Measurements from ENCODE around the gene HIVEP2. TPM values are rescaled to one million over a fixed set of nuclear protein-coding genes. Genes with fewer than 3 reads are reported as not detected.
A peak's percentile ranks its signal among the peaks of the same experiment; 100 is the strongest.

The HIVEP2 gene
- total and polyA plus RNA-seq, 2 of the 4 experiments (the other 2 are of a cell fraction): 4.3 to 11.3 TPM

GRCh38 chr6:142874676-142875075 is 70.3 kb downstream of the HIVEP2 start:
- no peak overlapping the region for H3K4me2 ChIP-seq (ENCODE audit: low read depth, low read length)
- no peaks in the 10 kb centered on the region for H3K9me3 ChIP-seq (ENCODE audit: control insufficient read depth, insufficient read depth, low read length)
- no peak overlapping the region for H4K8ac ChIP-seq (ENCODE audit: low read depth in 2 of 2, low read length in 2 of 2)
- DNase-seq (no peak), ATAC-seq (ENCODE audit: low read depth) (peak; percentile 27; the same call in 1 of the 2 replicates)
- ChIA-PET POLR2A (ENCODE audit: unreplicated experiment) (no interaction called here), CTCF (no interaction called here)
- intact Hi-C loops (cut with micrococcal nuclease): no loop called here
- no peak overlapping the region for H2AFZ ChIP-seq (replicated peaks; ENCODE audit: low read length, poor library complexity)
- H3K56ac ChIP-seq (ENCODE audit: extremely low read depth, insufficient read depth, low read length): no peak overlapping the region
- H4K5ac ChIP-seq (ENCODE audit: low read depth, low read length): no peak overlapping the region
- H3K18ac ChIP-seq (ENCODE audit: low read depth, low read length): no peak overlapping the region
- H2BK20ac ChIP-seq (ENCODE audit: low read depth, low read length): no peak overlapping the region
- no TSS peak for BruUV-seq (replicated peaks)
- TF ChIP-seq MAZ (IDR thresholded peaks at IDR 0.05; ENCODE audit: borderline replicate concordance, low read depth, low read length): no peak
- TF ChIP-seq RCOR1 (IDR thresholded peaks at IDR 0.05; ENCODE audit: insufficient replicate concordance, low read length): no peak
- no peak for TF ChIP-seq NFE2L2 (IDR thresholded peaks at IDR 0.05; ENCODE audit: low read depth, low read length)
- TF ChIP-seq RFX5 (IDR thresholded peaks at IDR 0.05; ENCODE audit: low read depth, low read length): no peak
- no peak for TF ChIP-seq BHLHE40 (IDR thresholded peaks at IDR 0.05; ENCODE audit: low read depth, low read length)
- no peak overlapping the region for H2AK9ac ChIP-seq (replicated peaks; ENCODE audit: low read depth, low read length, poor library complexity)
- no peak overlapping the region for H4K91ac ChIP-seq (ENCODE audit: insufficient read depth, low read depth, low read length)
- peaks cover 32 to 78% of the 10 kb centered on the region in 2 experiments for H3K79me1 ChIP-seq (ENCODE audit: low read depth in 1 of 2, low read length in 2 of 2)
- H4K20me1 ChIP-seq (ENCODE audit: insufficient read depth, low read length): no peaks in the 10 kb centered on the region
- H3K14ac ChIP-seq (replicated peaks; ENCODE audit: low read depth, low read length): no peak overlapping the region
- no peak overlapping the region for H3K23ac ChIP-seq (ENCODE audit: low read depth, low read length)
- H2BK5ac ChIP-seq (ENCODE audit: low read depth, low read length, poor library complexity, severe bottlenecking): no peak overlapping the region
- no peaks in the 10 kb centered on the region for H3K27me3 ChIP-seq (ENCODE audit: control insufficient read depth, insufficient read depth, low read length)
- no peaks in the 10 kb centered on the region for H3K36me3 ChIP-seq (ENCODE audit: control insufficient read depth, insufficient read depth, low read length)
- H2BK120ac ChIP-seq (ENCODE audit: low read depth, low read length): no peak overlapping the region
- no peak overlapping the region for H2AK5ac ChIP-seq (ENCODE audit: low read depth, low read length)
- no peak overlapping the region for H3K4me3 ChIP-seq (ENCODE audit: insufficient read depth, low read depth, low read length)
- no CpG with 5 or more reads among the region's 1 CpG for WGBS, 2 experiments (ENCODE audit: extremely low coverage in 2 of 2, insufficient read length in 1 of 2)
- dilution Hi-C loops (cut with HindIII; ENCODE audit: low sequenced_read_pairs, unreplicated experiment): no loop called here
- in situ Hi-C loops (cut with MboI; ENCODE audit: low sequenced_read_pairs): no loop called here
- H2BK15ac ChIP-seq (ENCODE audit: low read depth, low read length): no peak overlapping the region
- H3K27ac ChIP-seq (ENCODE audit: insufficient read depth, low read length): no peak overlapping the region
- H3K9ac ChIP-seq (ENCODE audit: low read depth, low read length): no peak overlapping the region
- no peak overlapping the region for H3K4ac ChIP-seq (ENCODE audit: low read depth, low read length)
- peaks cover 10% of the 10 kb centered on the region for H3K4me1 ChIP-seq (ENCODE audit: control insufficient read depth, insufficient read depth, low read length)
- no peaks in the 10 kb centered on the region for H3K9me1 ChIP-seq (ENCODE audit: insufficient read depth, low read length)
